ENCODE data around the gene FERMT2. TPM values are rescaled to one million over a fixed set of nuclear protein-coding genes. Genes with fewer than 3 reads are reported as not detected.

Gene FERMT2
- total and polyA plus RNA-seq, 7 experiments from 2014 or later: 0.13 to 0.58 (median 0.33) TPM; not detected in 3

DNA sequence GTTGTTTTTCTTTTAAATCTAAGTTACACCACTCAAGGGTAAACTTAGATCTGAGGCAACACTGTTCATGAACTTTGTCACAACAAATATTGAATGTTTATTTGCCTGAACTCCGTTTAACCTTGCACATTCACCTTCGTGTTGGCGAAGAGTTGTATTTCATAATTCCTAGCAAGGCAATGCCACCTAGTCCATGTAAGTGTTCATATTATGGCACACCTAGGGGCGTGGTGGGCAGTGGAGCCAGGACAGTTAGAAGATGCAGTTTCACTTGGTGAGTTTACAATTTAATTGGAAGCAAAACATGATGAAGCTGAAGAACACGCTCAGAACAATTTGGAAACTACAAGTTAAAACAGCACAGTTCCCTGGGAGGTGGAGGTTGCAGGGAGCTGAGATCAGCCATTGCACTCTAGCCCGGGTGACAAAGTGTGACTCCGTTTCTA is 129.0 kb downstream of the FERMT2 start:
- CTCF ChIA-PET: interaction anchor here (0.7 to 6.2 kb wide), 2 partner anchors 140 to 160 kb away, joined by 3 to 46 read pairs; no protein-coding TSS in a partner anchor
- Mint-ChIP-seq H3K27me3 (peaks cover 0 to 15% (median 3%) of the 10 kb centered on the region in 5 donors), H3K4me3 (no peak overlapping the region)

DNA sequence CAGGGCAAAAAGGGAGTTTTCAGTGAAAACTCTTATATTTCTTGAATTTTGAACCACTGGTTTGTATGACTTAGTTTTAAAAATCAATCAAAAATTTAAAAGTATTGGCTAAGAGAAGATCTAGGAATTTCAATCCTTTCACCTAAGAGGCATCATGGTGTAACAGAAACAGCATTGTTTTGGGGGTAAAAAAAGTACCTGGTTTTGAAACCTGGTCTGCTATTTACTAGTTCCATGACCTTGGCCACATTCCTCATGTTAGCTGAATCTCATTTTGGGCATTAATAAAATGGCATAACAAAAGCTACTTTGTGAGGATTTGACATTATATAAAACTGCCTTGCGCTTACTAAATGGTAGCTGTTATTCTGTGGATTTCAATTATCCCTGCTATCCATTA is 142.7 kb downstream of the FERMT2 start:
- Histone ChIP-seq H3K36me3 (ENCODE audit: control insufficient read depth in 2 of 3, insufficient read depth in 3 of 3, low read length in 3 of 3) (no peaks in the 10 kb centered on the region), H3K4me3 (ENCODE audit: low read length) (no peak overlapping the region), H3K27ac (ENCODE audit: low read depth, low read length) (no peak overlapping the region), H3K27me3 (ENCODE audit: control insufficient read depth in 2 of 2, insufficient read depth in 2 of 2, low read length in 2 of 2) (no peaks in the 10 kb centered on the region), H3K9me3 (ENCODE audit: control insufficient read depth in 2 of 3, low read length in 3 of 3) (no peaks in the 10 kb centered on the region), H3K4me1 (ENCODE audit: control insufficient read depth in 2 of 2, insufficient read depth in 2 of 2, low read length in 2 of 2) (no peaks in the 10 kb centered on the region)
- ChIA-PET CTCF (no interaction called here), POLR2A (interaction anchor here (0.6 kb wide), 1 partner anchor 404 kb away, joined by 3 read pairs; no protein-coding TSS in a partner anchor)
- Mint-ChIP-seq H3K27ac (no peak overlapping the region), H3K9me3 (no peaks in the 10 kb centered on the region), H3K27me3 (peaks cover 0 to 3% (median 0%) of the 10 kb centered on the region in 5 donors), H3K4me1 (no peaks in the 10 kb centered on the region), H3K36me3 (no peaks in the 10 kb centered on the region), H3K4me3 (no peak overlapping the region)
- intact Hi-C loops (cut with micrococcal nuclease): no loop called here
- no peak for ATAC-seq
- DNase-seq: no peak

More for the DNA sequence above, 129.0 kb downstream of the FERMT2 start:
- Mint-ChIP-seq H3K9me3 (no peaks in the 10 kb centered on the region), H3K36me3 (no peaks in the 10 kb centered on the region), H3K4me1 (peaks cover 0 to 6% (median 0%) of the 10 kb centered on the region in 7 donors), H3K27ac (no peak overlapping the region)
- Histone ChIP-seq H3K4me1 (ENCODE audit: control insufficient read depth in 2 of 2, insufficient read depth in 2 of 2, low read length in 2 of 2) (no peaks in the 10 kb centered on the region), H3K4me3 (ENCODE audit: low read length) (no peak overlapping the region), H3K9me3 (ENCODE audit: control insufficient read depth in 2 of 3, low read length in 3 of 3) (no peaks in the 10 kb centered on the region), H3K36me3 (ENCODE audit: control insufficient read depth in 2 of 3, insufficient read depth in 3 of 3, low read length in 3 of 3) (no peaks in the 10 kb centered on the region), H3K27ac (ENCODE audit: low read depth, low read length) (no peak overlapping the region), H3K27me3 (ENCODE audit: control insufficient read depth in 2 of 2, insufficient read depth in 2 of 2, low read length in 2 of 2) (no peaks in the 10 kb centered on the region)
- intact Hi-C loops (cut with micrococcal nuclease): loop anchor here (2.0 to 10.0 kb wide), 2 partner anchors 475 to 1353 kb away; no protein-coding TSS in a partner anchor
- ATAC-seq (no peak), DNase-seq (no peak)
- POLR2A ChIA-PET: no interaction called here

Other genes starting within 250 kb of the FERMT2 start
- 100 to 1,000 TPM in 1 of 5 experiments, 10 to 100 TPM in 4; 84.8 to 131 (median 95.9) TPM for gene PSMC6, start 243.8 kb downstream of the FERMT2 start, total RNA-seq
- gene PSMC6, start 243.8 kb downstream of the FERMT2 start, polyA plus RNA-seq: 10 to 100 TPM; 63.8 to 64.4 TPM
- 10 to 100 TPM; 23.9 to 45.3 (median 29.2) TPM for gene STYX, start 220.9 kb downstream of the FERMT2 start, total RNA-seq
- 10 to 100 TPM; 17.2 to 42.8 TPM for gene STYX, start 220.9 kb downstream of the FERMT2 start, polyA plus RNA-seq
- gene GNPNAT1, start 159.4 kb downstream of the FERMT2 start, total RNA-seq: 10 to 100 TPM in 1 of 5 experiments, 1 to 10 TPM in 4; 4.6 to 14.7 (median 8.5) TPM
- gene GNPNAT1, start 159.4 kb downstream of the FERMT2 start, polyA plus RNA-seq: 10 to 100 TPM; 10.3 to 17.2 TPM
- gene DDHD1, start 202.3 kb upstream of the FERMT2 start, total RNA-seq: 100 to 1,000 TPM in 1 of 5 experiments, 10 to 100 TPM in 4; 46.7 to 103 (median 55.5) TPM
- gene DDHD1, start 202.3 kb upstream of the FERMT2 start, polyA plus RNA-seq: 1 to 10 TPM; 6.7 to 7.0 TPM